Ovary (tissue), 9 donors: Measurements from ENCODE around the gene VGLL4. TPM values are rescaled to one million over a fixed set of nuclear protein-coding genes. Genes with fewer than 3 reads are reported as not detected.
"Not testable (repeated sequence)": the region's sequence is repeated elsewhere in the genome, so short reads cannot be mapped to it uniquely, and the experiment has no call there.

ENCODE experiments used
- DNase-seq, 5 donors: peaks; one replicate each; pipeline ENCODE4 v3.0.0-alpha.2; 2019 to 2020
- H3K27ac ChIP-seq, 2 donors: fragments of 200-600 bp; one replicate each; pipeline versions ENCODE4 v1.5.1 to v1.8.0; 2019 to 2022
- H3K27me3 ChIP-seq: fragments of 200-600 bp; one replicate; pipeline ENCODE4 v1.8.0; 2022
- H3K36me3 ChIP-seq: fragments of 200-600 bp; sonication (generic); one replicate; pipeline ENCODE4 v1.5.1; 2019
- H3K4me1 ChIP-seq: one replicate; pipeline ENCODE4 v1.8.1; 2013; ENCODE audit warnings: mild to moderate bottlenecking, moderate library complexity; ENCODE audit not compliant: insufficient read depth
- H3K4me3 ChIP-seq: fragments of 200-600 bp; sonication (generic); one replicate; pipeline ENCODE4 v1.5.1; 2017
- H3K9me3 ChIP-seq, 2 donors: fragments of 200-600 bp in 1 of 2; sonication (generic) in 1 of 2; one replicate each; pipeline versions ENCODE4 v1.5.1 to v1.8.1; 2013 to 2019; ENCODE audit warnings: mild to moderate bottlenecking in 1 of 2, moderate library complexity in 1 of 2
- EP300 ChIP-seq: sonication (generic); formaldehyde crosslinking; IDR thresholded peaks from one replicate; pipeline ENCODE4 v1.6.1; 2017; ENCODE audit warnings: antibody characterized with exemption
- POLR2A ChIP-seq: fragments of 450-650 bp; IDR thresholded peaks from one replicate; pipeline ENCODE4 v1.6.1; 2017; ENCODE audit warnings: antibody characterized with exemption, mild to moderate bottlenecking, moderate library complexity
- WGBS, 3 donors: extraction: QIAGEN DNeasy Blood & Tissue Kit in 1 of 3; methylation state at CpG; one replicate each; pipeline versions ENCODE4 v1.1.5 to v1.1.7; 2013 to 2017; 5-methylcytosine and 5-hydroxymethylcytosine counted together
- intact Hi-C, 4 donors: fragments of 100-400 bp; cut with DNase I; formaldehyde crosslinking; loops; one replicate each; pipeline versions ENCODE4 v1.11.0 to v1.15.1; 2022 to 2023
- polyA plus RNA-seq, 2 donors: library from polyadenylated mRNA; stranded (reverse); fragments of 200-250 nt in 1 of 2; fragments of 350-450 nt in 1 of 2; fragmentation: Illumina TruSeq in 1 of 2; extraction: RNeasy Lipid Tissue Mini Kit (QIAGEN cat#74804) in 1 of 2; gene quantifications; one replicate each; pipeline ENCODE4 v1.2.3, GENCODE V29; 2013 to 2014
- total RNA-seq, 7 donors: library from RNA; depleted of rRNA in 2 of 7; stranded (reverse); fragments of >200 nt in 2 of 7; fragmentation: NEBNext Ultra II Directional in 3 of 7; extraction: Animal tissue kit (Norgen Biotek cat#: 25700) in 3 of 7; gene quantifications; one replicate each; pipeline versions ENCODE4 v1.1.0 to v1.2.4, GENCODE V29; 2016 to 2023
- TF ChIP-seq, protein P1 (sequence below), 3 donors: fragments of 450-650 bp in 2 of 3; fragments of 200-600 bp in 1 of 3; IDR thresholded peaks; one replicate each; pipeline versions ENCODE4 v1.5.1 to v1.8.0; 2016 to 2022; ENCODE audit warnings: antibody characterized with exemption in 3 of 3, mild to moderate bottlenecking in 1 of 3
- donor health status: DM: no; HTN: no; CAD: no; lungs with moderate emphysema.
- donor health status: DM: no; HTN: no; CAD: no.
- donor health status: Bipolar disorder and iron deficiency.
- donor health status: DM: yes; HTN: yes; CAD: no.
- donor health status: DM: no; HTN: no; CAD: no.
- donor health status: DM: yes; HTN: yes; CAD: no.

VGLL4 gene
- total and polyA plus RNA-seq, 9 donors, result 73.2 to 120 (median 106) TPM

DNA sequence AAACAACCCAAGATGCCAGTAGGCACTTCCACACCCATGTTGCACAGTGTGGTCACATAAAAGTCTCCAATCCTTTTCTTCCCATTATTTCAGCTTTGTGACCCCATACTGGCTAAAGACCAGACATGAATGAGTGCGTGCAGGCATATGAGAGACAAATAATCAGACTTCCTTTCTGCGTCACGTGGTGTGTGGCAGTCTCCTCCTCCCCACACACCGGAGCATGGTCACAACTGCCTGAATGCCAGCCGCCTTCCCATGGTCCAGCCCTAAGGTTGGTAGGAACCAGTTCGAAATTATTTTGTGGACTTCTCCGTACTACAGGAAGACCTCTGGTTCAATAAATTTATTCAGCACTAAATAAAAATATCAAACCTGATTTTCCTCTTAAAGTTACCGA, 65.5 kb downstream of the VGLL4 start:
- TF ChIP-seq EP300 (no peak), POLR2A (no peak)
- TF ChIP-seq, protein P1, sequence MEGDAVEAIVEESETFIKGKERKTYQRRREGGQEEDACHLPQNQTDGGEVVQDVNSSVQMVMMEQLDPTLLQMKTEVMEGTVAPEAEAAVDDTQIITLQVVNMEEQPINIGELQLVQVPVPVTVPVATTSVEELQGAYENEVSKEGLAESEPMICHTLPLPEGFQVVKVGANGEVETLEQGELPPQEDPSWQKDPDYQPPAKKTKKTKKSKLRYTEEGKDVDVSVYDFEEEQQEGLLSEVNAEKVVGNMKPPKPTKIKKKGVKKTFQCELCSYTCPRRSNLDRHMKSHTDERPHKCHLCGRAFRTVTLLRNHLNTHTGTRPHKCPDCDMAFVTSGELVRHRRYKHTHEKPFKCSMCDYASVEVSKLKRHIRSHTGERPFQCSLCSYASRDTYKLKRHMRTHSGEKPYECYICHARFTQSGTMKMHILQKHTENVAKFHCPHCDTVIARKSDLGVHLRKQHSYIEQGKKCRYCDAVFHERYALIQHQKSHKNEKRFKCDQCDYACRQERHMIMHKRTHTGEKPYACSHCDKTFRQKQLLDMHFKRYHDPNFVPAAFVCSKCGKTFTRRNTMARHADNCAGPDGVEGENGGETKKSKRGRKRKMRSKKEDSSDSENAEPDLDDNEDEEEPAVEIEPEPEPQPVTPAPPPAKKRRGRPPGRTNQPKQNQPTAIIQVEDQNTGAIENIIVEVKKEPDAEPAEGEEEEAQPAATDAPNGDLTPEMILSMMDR (IDR thresholded peaks at IDR 0.05), result no peak
- intact Hi-C loops, result no loop called here
- Histone ChIP-seq H3K4me3 (no peak overlapping the region), H3K36me3 (no peaks in the 10 kb centered on the region), H3K27me3 (no peaks in the 10 kb centered on the region), H3K9me3 (no peaks in the 10 kb centered on the region), H3K4me1 (peaks cover 23% of the 10 kb centered on the region), H3K27ac (no peak overlapping the region)
- DNase-seq, result peak in 1 of 5 donors; percentile 7
- WGBS, 3 donors, result 83 to 93% (median 92%) methylated on average over 8 of the region's 8 CpGs

DNA sequence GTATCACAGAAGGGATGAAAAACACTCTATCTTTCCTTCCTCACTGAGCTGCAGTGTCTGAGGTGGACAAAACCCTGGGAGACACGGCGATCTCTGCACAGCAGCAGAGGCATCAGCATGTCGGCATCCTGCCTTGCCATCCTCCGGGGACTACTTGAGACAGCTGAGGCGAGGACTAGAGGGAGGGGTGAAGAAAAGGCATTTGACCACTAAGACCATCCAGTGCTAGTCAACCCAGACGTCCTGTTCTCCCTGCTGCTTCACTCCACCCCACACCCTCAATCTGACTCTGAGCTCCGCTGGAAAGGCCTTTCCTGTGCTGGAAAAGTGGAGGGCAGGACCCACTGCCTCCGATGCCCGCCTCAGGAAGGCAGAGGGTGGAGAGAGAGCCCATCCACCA, 67.3 kb downstream of the VGLL4 start:
- Histone ChIP-seq H3K36me3 (no peaks in the 10 kb centered on the region), H3K27ac (peak overlapping the region in 1 of 2 donors; percentile 15), H3K4me3 (no peak overlapping the region), H3K9me3 (no peaks in the 10 kb centered on the region), H3K4me1 (peaks cover 18% of the 10 kb centered on the region), H3K27me3 (no peaks in the 10 kb centered on the region)
- DNase-seq, result peak in 2 of 5 donors; percentile 15 to 18
- TF ChIP-seq EP300, result no peak
- no peak for TF ChIP-seq POLR2A
- TF ChIP-seq, protein P1 (IDR thresholded peaks at IDR 0.05), result no peak
- intact Hi-C loops, result no loop called here
- WGBS, 3 donors, result 53 to 60% (median 58%) methylated on average over 9 of the region's 9 CpGs

DNA sequence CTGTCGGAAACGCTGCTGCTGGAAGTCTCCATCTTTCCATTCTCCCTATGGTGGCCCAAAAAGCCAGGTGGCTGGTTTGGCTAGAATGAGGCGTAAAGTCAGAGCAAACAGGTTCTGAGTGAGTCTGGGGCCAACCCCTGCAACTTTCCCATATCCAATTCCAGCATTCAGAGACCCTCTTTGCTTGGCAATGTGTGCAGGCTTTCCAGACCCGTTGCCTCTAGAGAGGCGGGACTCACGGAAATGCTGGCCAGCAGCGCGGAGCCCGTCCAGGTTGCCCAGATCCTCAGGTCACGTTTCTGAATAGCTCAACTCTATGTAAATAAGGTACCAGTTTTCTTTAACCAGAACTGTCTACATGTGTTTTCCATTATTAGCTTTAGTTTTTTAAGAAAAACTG, 68.0 kb downstream of the VGLL4 start:
- no peaks in the 10 kb centered on the region for H3K9me3 ChIP-seq
- H3K27me3 ChIP-seq, result no peaks in the 10 kb centered on the region
- WGBS, 3 donors, result 74 to 77% (median 76%) methylated on average over 10 of the region's 10 CpGs
- peaks cover 17% of the 10 kb centered on the region for H3K4me1 ChIP-seq
- peak in 2 of 5 donors; percentile 13 to 18 for DNase-seq
- intact Hi-C loops, result no loop called here
- H3K27ac ChIP-seq, result no peak overlapping the region
- H3K4me3 ChIP-seq, result no peak overlapping the region
- TF ChIP-seq POLR2A (no peak), EP300 (no peak)
- TF ChIP-seq, protein P1 (IDR thresholded peaks at IDR 0.05), result no peak
- no peaks in the 10 kb centered on the region for H3K36me3 ChIP-seq

DNA sequence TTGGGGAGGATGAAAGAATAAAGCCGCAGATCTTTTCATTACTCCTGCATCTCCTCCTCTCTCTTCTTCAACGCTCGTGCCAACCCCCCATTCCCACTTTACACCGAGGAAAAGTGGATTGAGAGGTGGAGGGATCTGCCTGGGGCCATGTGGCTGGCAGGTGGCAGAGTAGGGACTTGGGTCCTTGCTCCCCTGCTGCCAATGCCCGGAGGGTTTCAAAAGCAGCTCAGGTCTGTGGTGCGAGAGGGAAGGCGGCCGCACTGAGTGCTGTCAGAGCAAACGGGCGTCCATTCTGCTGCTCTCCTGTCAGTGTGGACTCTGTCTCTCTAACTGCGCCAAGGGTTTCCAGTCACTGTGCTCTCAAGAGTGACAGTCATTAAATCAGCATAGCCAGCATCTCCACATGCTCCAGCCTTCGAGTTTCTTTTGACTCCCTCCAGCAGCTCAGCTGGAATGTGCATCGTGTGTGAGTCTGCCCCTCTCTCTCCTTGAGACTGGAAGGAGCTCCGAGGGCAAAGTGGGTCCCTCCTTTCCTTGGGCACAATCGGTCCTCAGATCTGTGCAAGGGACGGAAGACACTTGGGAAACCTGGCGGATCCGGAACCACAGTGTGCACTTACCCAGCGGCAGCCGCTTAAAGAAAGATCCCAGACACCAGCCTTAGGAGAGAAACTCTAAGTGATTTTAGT, 68.6 kb downstream of the VGLL4 start:
- Histone ChIP-seq H3K36me3 (no peaks in the 10 kb centered on the region), H3K4me3 (no peak overlapping the region), H3K4me1 (peaks cover 18% of the 10 kb centered on the region), H3K27me3 (no peaks in the 10 kb centered on the region), H3K9me3 (no peaks in the 10 kb centered on the region), H3K27ac (no peak overlapping the region)
- TF ChIP-seq, protein P1 (IDR thresholded peaks at IDR 0.05), result no peak
- TF ChIP-seq EP300 (no peak), POLR2A (no peak)
- intact Hi-C loops, result no loop called here
- peak in 2 of 5 donors; percentile 7 to 18 for DNase-seq
- 82 to 86% (median 83%) methylated on average over 20 of the region's 20 CpGs for WGBS, 3 donors

DNA sequence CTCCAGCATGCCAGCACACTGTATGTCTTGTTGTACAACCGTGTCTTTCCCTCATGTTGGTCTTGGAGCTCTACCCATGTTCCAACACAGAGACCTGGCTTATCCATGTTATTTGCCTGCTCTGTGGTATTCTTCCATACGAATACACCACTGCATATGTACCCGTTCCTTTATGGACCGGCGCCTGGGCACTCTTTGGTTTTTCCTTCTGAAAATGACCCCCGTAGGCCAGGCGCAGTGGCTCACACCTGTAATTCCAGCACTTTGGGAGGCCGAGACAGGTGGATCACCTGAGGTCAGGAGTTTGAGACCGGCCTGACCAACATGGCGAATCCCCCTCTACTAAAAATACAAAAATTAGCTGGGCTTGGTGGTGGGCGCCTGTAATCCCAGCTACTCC, 71.1 kb downstream of the VGLL4 start:
- H3K9me3 ChIP-seq, H3K36me3 ChIP-seq, H3K27ac ChIP-seq, H3K27me3 ChIP-seq, intact Hi-C loops, H3K4me3 ChIP-seq: not testable (repeated sequence)
- peak in 1 of 5 donors; percentile 10 for DNase-seq
- WGBS, 3 donors, result 91 to 98% (median 98%) methylated on average over 11 of the region's 11 CpGs
- peaks cover 33% of the 10 kb centered on the region for H3K4me1 ChIP-seq
